Stimulated activated CD4-positive, alpha-beta T cell treated with anti-CD3 and anti-CD28 coated beads, Interleukin-4, amount 100 ng/mL, for 48 hours (primary cell): ENCODE results near the gene ZNF598.
A peak's percentile ranks its signal among the peaks of the same experiment; 100 is the strongest.
"Not testable (repeated sequence)": the region's sequence is repeated elsewhere in the genome, so short reads cannot be mapped to it uniquely, and the experiment has no call there.

Experiments
- DNase-seq, 2 donors: peaks; one replicate each; pipeline ENCODE4 v3.0.0-alpha.2; 2020; ENCODE audit warnings: low read depth in 2 of 2

ZNF598 gene

GRCh38 chr16:1959269-1960039 lies 50.2 kb downstream of the ZNF598 start, which contains the start of gene NDUFB10:
Gene NDUFB10 (plus strand): TSS chr16:1959538. CDS start chr16:1959625, 87 bp downstream.
- DNase-seq, result peak; percentile 90 to 91

- DNase-seq, result no peak
Observed at GRCh38 chr16:1958715-1959268, 50.8 kb downstream of the ZNF598 start.

GRCh38 chr16:1958143-1958491 lies 51.5 kb downstream of the ZNF598 start:
- DNase-seq, result not testable (repeated sequence)

GRCh38 chr16:1957434-1958142 lies 52.0 kb downstream of the ZNF598 start:
- DNase-seq, result not testable (repeated sequence)

GRCh38 chr16:1953734-1954133 lies 55.9 kb downstream of the ZNF598 start:
- no peak for DNase-seq

- DNase-seq, result no peak
Observed at GRCh38 chr16:1950559-1950958, 59.1 kb downstream of the ZNF598 start.

- DNase-seq, result no peak
Observed at GRCh38 chr16:1950047-1950446, 59.6 kb downstream of the ZNF598 start.

- DNase-seq, result no peak
Observed at GRCh38 chr16:1949507-1949906, 60.1 kb downstream of the ZNF598 start.
